ENCODE measurements around the gene FABP1. TPM values are rescaled to one million over a fixed set of nuclear protein-coding genes. Genes with fewer than 3 reads are reported as not detected.

Gene FABP1
- total and polyA plus RNA-seq, 2 donors (not counting 1 experiment from before 2014, with no cell fraction given) = not detected

GRCh38 chr2:88172882-88173281 is 45.0 kb upstream of the FABP1 start:
- no peak overlapping the region for H3K9ac ChIP-seq (ENCODE audit: insufficient read depth, low read length)
- H3K4me1 ChIP-seq (ENCODE audit: control insufficient read depth, extremely low read depth, insufficient read depth, low read length) = no peaks in the 10 kb centered on the region
- H3K27me3 ChIP-seq (ENCODE audit: control insufficient read depth, insufficient read depth, low read length) = no peaks in the 10 kb centered on the region
- H2AFZ ChIP-seq (ENCODE audit: low read length) = no peak overlapping the region
- H3K9me3 ChIP-seq (ENCODE audit: control insufficient read depth, insufficient read depth, low read depth, low read length) = no peaks in the 10 kb centered on the region
- no peak overlapping the region for H3K27ac ChIP-seq (ENCODE audit: insufficient read depth, low read length)
- no peaks in the 10 kb centered on the region for H3K36me3 ChIP-seq (ENCODE audit: control insufficient read depth, insufficient read depth, low read length)
- no peaks in the 10 kb centered on the region for H4K20me1 ChIP-seq (ENCODE audit: control insufficient read depth, extremely low read depth, insufficient read depth, low read length)
- H3K4me2 ChIP-seq (ENCODE audit: extremely low read depth, insufficient read depth, low read length) = no peak overlapping the region
- no peak for DNase-seq (ENCODE audit: low read depth in 2 of 2)
- H3K4me3 ChIP-seq (replicated peaks in 1 of 4; ENCODE audit: control extremely low read depth in 1 of 4, insufficient read depth in 1 of 4, low read depth in 3 of 4, low read length in 4 of 4) = no peak overlapping the region
- TF ChIP-seq EZH2 (IDR thresholded peaks at IDR 0.05; ENCODE audit: low read length, missing control alignments) (no peak), CTCF (conservative IDR thresholded peaks at IDR 0.05 in 1 of 2, IDR thresholded peaks at IDR 0.05 in 1 of 2; ENCODE audit: low read depth in 1 of 2, low read length in 2 of 2) (no peak)
- no peaks in the 10 kb centered on the region for H3K79me2 ChIP-seq (ENCODE audit: control insufficient read depth, insufficient read depth, low read length)

GRCh38 chr2:88171966-88172365 is 44.1 kb upstream of the FABP1 start:
- H3K4me3 ChIP-seq (replicated peaks in 1 of 4; ENCODE audit: control extremely low read depth in 1 of 4, insufficient read depth in 1 of 4, low read depth in 3 of 4, low read length in 4 of 4) = no peak overlapping the region
- no peaks in the 10 kb centered on the region for H3K79me2 ChIP-seq (ENCODE audit: control insufficient read depth, insufficient read depth, low read length)
- H3K9me3 ChIP-seq (ENCODE audit: control insufficient read depth, insufficient read depth, low read depth, low read length) = no peaks in the 10 kb centered on the region
- H2AFZ ChIP-seq (ENCODE audit: low read length) = no peak overlapping the region
- H3K4me1 ChIP-seq (ENCODE audit: control insufficient read depth, extremely low read depth, insufficient read depth, low read length) = no peaks in the 10 kb centered on the region
- no peak overlapping the region for H3K4me2 ChIP-seq (ENCODE audit: extremely low read depth, insufficient read depth, low read length)
- TF ChIP-seq CTCF (conservative IDR thresholded peaks at IDR 0.05 in 1 of 2, IDR thresholded peaks at IDR 0.05 in 1 of 2; ENCODE audit: low read depth in 1 of 2, low read length in 2 of 2) = no peak
- TF ChIP-seq EZH2 (IDR thresholded peaks at IDR 0.05; ENCODE audit: low read length, missing control alignments) = no peak
- H3K36me3 ChIP-seq (ENCODE audit: control insufficient read depth, insufficient read depth, low read length) = no peaks in the 10 kb centered on the region
- H3K9ac ChIP-seq (ENCODE audit: insufficient read depth, low read length) = no peak overlapping the region
- no peak for DNase-seq (ENCODE audit: low read depth in 2 of 2)
- H3K27me3 ChIP-seq (ENCODE audit: control insufficient read depth, insufficient read depth, low read length) = no peaks in the 10 kb centered on the region
- H4K20me1 ChIP-seq (ENCODE audit: control insufficient read depth, extremely low read depth, insufficient read depth, low read length) = no peaks in the 10 kb centered on the region
- H3K27ac ChIP-seq (ENCODE audit: insufficient read depth, low read length) = no peak overlapping the region

- no peaks in the 10 kb centered on the region for H3K4me1 ChIP-seq (ENCODE audit: control insufficient read depth, extremely low read depth, insufficient read depth, low read length)
- H3K4me2 ChIP-seq (ENCODE audit: extremely low read depth, insufficient read depth, low read length) = no peak overlapping the region
- H3K36me3 ChIP-seq (ENCODE audit: control insufficient read depth, insufficient read depth, low read length) = no peaks in the 10 kb centered on the region
- H3K27me3 ChIP-seq (ENCODE audit: control insufficient read depth, insufficient read depth, low read length) = no peaks in the 10 kb centered on the region
- no peaks in the 10 kb centered on the region for H3K9me3 ChIP-seq (ENCODE audit: control insufficient read depth, insufficient read depth, low read depth, low read length)
- DNase-seq (ENCODE audit: low read depth in 2 of 2) = peak in 1 of 2 donors; percentile 52
- TF ChIP-seq EZH2 (IDR thresholded peaks at IDR 0.05; ENCODE audit: low read length, missing control alignments) (no peak), CTCF (conservative IDR thresholded peaks at IDR 0.05 in 1 of 2, IDR thresholded peaks at IDR 0.05 in 1 of 2; ENCODE audit: low read depth in 1 of 2, low read length in 2 of 2) (peak in 1 of 2 donors; percentile 2)
- H4K20me1 ChIP-seq (ENCODE audit: control insufficient read depth, extremely low read depth, insufficient read depth, low read length) = no peaks in the 10 kb centered on the region
- no peak overlapping the region for H3K27ac ChIP-seq (ENCODE audit: insufficient read depth, low read length)
- H3K4me3 ChIP-seq (replicated peaks in 1 of 4; ENCODE audit: control extremely low read depth in 1 of 4, insufficient read depth in 1 of 4, low read depth in 3 of 4, low read length in 4 of 4) = peak overlapping the region in 2 of 4 experiments; percentile 57 to 79
- no peaks in the 10 kb centered on the region for H3K79me2 ChIP-seq (ENCODE audit: control insufficient read depth, insufficient read depth, low read length)
- H3K9ac ChIP-seq (ENCODE audit: insufficient read depth, low read length) = peak overlapping the region; percentile 6
- H2AFZ ChIP-seq (ENCODE audit: low read length) = peak overlapping the region; percentile 19
Measured at GRCh38 chr2:88170472-88170892, 42.6 kb upstream of the FABP1 start.

Data from fibroblast of lung (primary cell).